Omental fat pad (tissue), 4 donors: ENCODE measurements around the gene ASXL3. TPM values are rescaled to one million over a fixed set of nuclear protein-coding genes. Genes with fewer than 3 reads are reported as not detected.

Experiments
- ATAC-seq: fragments of 150-250 bp; one replicate; pipeline ENCODE4 v1.9.1; 2016; ENCODE audit warnings: mild to moderate bottlenecking, moderate library complexity; ENCODE audit not compliant: low FRiP score
- DNase-seq: peaks from one replicate; pipeline ENCODE4 v3.0.0-alpha.2; 2019; ENCODE audit warnings: low spot score
- total RNA-seq, 4 donors: library from RNA; depleted of rRNA; stranded (reverse); fragments of >200 nt; gene quantifications; one replicate each; pipeline ENCODE4 v1.1.0, GENCODE V29; 2016
- TF ChIP-seq, protein P1 (sequence below), 3 donors: fragments of 450-650 bp; IDR thresholded peaks; one replicate each; pipeline ENCODE4 v1.5.1; 2016 to 2017; ENCODE audit warnings: antibody characterized with exemption in 3 of 3, mild to moderate bottlenecking in 3 of 3, moderate library complexity in 2 of 3

ASXL3 gene
- total RNA-seq, 4 donors from 2014 or later = 0.36 to 5.4 (median 0.70) TPM

DNA sequence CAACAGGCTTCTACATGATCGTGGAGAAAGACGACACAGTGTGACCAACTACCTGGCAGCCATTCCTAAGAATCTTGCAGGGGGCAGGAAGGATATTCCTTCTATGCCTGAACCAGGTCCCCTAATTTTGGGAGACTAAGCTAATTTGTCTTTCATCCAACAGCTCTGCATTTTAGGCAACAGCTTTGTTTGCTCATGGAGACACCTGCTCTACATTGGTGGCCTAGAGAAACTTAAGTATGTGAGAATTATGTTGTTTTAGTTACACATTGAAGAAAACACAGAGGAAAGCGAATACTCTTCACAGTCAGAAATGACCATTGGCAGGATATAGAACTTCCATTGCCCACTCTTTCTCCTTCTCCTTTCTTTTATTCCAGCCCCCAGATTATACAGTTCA lies 75.2 kb downstream of the ASXL3 start:
- no peak for DNase-seq
- TF ChIP-seq, protein P1, sequence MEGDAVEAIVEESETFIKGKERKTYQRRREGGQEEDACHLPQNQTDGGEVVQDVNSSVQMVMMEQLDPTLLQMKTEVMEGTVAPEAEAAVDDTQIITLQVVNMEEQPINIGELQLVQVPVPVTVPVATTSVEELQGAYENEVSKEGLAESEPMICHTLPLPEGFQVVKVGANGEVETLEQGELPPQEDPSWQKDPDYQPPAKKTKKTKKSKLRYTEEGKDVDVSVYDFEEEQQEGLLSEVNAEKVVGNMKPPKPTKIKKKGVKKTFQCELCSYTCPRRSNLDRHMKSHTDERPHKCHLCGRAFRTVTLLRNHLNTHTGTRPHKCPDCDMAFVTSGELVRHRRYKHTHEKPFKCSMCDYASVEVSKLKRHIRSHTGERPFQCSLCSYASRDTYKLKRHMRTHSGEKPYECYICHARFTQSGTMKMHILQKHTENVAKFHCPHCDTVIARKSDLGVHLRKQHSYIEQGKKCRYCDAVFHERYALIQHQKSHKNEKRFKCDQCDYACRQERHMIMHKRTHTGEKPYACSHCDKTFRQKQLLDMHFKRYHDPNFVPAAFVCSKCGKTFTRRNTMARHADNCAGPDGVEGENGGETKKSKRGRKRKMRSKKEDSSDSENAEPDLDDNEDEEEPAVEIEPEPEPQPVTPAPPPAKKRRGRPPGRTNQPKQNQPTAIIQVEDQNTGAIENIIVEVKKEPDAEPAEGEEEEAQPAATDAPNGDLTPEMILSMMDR (IDR thresholded peaks at IDR 0.05) = no peak
- no peak for ATAC-seq

DNA sequence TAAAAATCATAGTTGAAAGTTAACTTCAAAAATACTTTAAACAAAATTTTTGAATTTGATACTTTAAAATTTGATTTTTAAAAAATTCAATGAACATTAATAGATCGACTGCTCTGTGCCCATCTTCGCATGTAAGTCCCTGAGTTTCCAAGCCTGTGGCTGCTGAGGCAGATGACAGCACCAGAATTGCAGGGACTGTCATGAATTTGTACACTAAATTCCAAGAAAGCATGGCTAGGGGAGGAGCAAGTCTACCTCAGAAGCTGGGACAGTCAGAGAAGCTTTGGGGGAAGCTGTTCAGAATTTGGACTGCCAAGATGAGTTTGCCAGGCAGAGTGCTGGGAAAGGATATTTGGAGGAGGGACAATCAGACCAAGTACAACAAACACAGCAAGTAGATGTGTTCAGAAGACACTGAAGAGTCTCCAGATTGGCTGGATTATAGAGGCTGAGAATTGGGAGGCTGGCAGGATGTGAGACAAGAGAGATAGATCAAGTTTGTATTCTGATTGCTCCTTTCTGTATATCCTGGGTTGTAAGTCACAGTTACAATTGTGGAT lies 79.0 kb downstream of the ASXL3 start:
- no peak for DNase-seq
- TF ChIP-seq, protein P1 (IDR thresholded peaks at IDR 0.05) = no peak
- ATAC-seq = no peak

DNA sequence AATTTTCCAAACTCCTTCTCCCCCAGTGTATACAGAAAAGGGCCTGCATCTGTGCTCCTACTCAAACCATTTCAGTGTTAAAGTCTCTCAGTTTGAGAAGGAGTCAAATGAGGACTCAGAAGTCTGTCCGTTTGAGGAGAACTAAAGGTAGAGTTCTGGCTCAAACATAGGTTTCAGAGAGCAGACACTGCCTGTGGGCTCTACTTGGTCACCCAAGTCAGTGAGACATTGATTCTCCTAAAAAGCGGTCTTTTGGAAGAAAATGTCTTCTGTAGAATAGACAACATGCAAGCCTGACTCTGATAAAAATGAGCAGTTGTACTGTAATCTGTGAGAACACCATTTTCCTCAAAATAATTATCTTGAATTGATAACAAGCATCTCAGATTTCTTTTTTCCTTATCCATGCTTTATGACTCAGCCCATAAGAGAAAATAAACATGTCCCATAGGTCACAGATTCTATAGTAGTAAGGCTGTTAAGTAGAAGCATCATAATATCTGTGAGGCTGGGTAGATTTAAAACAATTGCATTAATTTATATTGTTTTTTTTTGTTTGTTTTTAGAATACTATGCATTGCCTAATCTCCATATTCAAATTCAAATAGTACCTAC lies 82.8 kb downstream of the ASXL3 start:
- TF ChIP-seq, protein P1 (IDR thresholded peaks at IDR 0.05) = no peak
- DNase-seq (no peak), ATAC-seq (no peak)

DNA sequence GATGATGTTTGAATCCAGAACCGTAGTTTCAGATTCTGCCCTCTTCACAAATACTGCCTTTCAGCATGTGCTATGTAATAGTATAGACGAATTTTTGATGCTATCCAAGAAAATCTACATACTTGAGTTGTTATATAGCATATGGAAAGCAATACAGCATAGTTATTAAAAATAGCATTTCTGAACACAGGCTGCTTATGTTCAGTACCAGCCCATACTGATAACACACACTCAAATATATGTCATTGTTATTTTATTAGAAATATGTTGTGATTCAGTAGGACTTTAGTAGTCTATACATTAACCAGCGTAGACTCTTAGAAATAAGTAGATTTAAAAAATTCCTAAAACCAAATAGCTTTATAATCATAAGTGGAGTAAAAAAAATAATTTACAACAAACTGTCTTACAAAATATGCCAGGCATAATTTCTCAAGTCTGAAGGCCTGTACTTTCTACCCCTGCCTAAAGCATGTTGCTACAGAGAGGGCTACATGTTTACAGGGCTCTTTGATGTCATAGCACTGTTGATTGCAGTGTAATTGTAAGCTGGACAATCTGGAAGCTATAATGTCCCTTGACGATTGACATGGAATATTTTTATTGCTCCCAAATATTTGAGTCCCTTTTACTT lies 86.3 kb downstream of the ASXL3 start:
- no peak for ATAC-seq

DNA sequence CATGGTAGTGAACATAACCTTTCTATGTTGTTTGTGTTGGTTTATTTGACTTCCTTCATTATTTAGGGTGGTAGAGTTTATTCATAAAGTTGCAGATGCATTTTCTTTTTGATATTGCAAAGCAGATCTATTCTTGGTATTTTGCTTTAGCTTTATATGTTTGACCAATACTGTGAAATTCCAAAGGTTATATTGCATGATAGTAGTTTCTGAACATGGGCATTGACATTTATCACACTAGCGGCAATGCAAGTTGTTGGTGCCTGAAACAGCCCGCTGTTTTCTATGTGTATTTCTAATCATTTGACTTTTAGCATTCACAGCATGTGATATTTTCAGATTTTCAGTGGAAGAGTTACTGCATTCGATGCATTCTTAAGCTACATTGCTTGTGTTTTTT lies 87.2 kb downstream of the ASXL3 start:
- no peak for DNase-seq
- TF ChIP-seq, protein P1 (IDR thresholded peaks at IDR 0.05) = no peak
- no peak for ATAC-seq

More for the DNA sequence above, 86.3 kb downstream of the ASXL3 start:
- DNase-seq = no peak
- TF ChIP-seq, protein P1 (IDR thresholded peaks at IDR 0.05) = no peak

DNA sequence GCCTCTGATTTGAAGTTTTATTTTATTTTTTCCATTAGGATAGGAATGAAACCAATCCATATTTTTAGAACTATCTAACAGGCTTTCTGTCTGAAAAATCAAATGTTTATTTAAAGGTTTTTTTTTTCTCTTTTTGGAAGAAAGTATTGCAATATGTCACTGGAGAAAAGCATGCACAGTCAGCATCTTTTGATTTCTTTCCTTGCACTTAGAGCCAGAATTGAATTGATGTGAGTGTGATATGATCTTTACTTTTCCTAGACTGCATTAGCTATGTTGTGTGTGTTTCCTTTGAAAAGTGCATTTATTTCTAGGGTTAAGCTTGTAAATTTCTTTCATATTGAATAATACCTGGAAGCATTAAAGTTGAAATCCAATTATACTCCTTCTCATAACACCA lies 87.6 kb downstream of the ASXL3 start:
- TF ChIP-seq, protein P1 (IDR thresholded peaks at IDR 0.05) = no peak
- ATAC-seq (no peak), DNase-seq (no peak)

DNA sequence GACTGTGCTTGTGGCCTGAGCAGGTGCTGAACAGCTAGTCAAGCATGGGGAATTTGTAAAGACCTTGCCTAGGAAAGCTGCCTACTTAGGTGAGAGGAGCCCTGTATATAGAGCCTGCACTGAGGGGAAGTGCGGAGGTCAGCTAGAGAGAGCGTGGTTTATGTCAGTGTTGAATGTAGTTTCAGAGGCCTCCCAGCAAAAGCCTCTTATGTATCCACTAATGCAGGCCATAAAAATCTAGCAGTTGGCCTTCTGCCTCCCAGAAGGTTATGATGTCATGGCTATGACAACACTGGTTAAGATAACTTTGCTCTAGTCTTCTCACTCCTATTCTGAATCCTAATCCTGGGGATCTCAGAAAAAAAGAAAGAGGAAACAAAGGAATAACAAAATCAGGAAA lies 88.9 kb downstream of the ASXL3 start:
- no peak for ATAC-seq
- no peak for DNase-seq
- TF ChIP-seq, protein P1 (IDR thresholded peaks at IDR 0.05) = no peak
